Erythroblast (primary cell): ENCODE results near the gene METTL6.
A peak's percentile ranks its signal among the peaks of the same experiment; 100 is the strongest.
"Not testable (repeated sequence)": the region's sequence is repeated elsewhere in the genome, so short reads cannot be mapped to it uniquely, and the experiment has no call there.

Experiments
- DNase-seq, 2 experiments: peaks; one replicate each; lab custom pipeline; 2025; lab: John Stamatoyannopoulos, UW
- GATA1 ChIP-seq: IDR thresholded peaks from 2 replicates; pipeline ENCODE4 v1.6.1; 2011; ENCODE audit warnings: low read depth, mild to moderate bottlenecking, control low read depth, low read length, moderate library complexity
- POLR2A ChIP-seq: IDR thresholded peaks from 2 replicates; pipeline ENCODE4 v1.6.1; 2011; ENCODE audit warnings: mild to moderate bottlenecking, low read length

METTL6 gene

GRCh38 chr3:15427182-15427880 lies at the start of gene METTL6, which contains the start of gene EAF1:
Gene METTL6 (minus strand): TSS chr3:15427544. CDS start chr3:15426511, 1,033 bp downstream.
Gene EAF1 (plus strand): TSS chr3:15427598. CDS start chr3:15427780, 182 bp downstream.
- TF ChIP-seq GATA1: no peak
- peak; percentile 69 for TF ChIP-seq POLR2A
- DNase-seq: peak; percentile 87

- TF ChIP-seq POLR2A (no peak), GATA1 (no peak)
- DNase-seq: no peak
Measured at GRCh38 chr3:15476378-15476777, 49.0 kb upstream of the METTL6 start.

- TF ChIP-seq GATA1: no peak
- TF ChIP-seq POLR2A: no peak
- no peak for DNase-seq
Measured at GRCh38 chr3:15475161-15475560, 47.8 kb upstream of the METTL6 start.

- DNase-seq: no peak
- no peak for TF ChIP-seq POLR2A
- TF ChIP-seq GATA1: no peak
Measured at GRCh38 chr3:15471861-15472260, 44.5 kb upstream of the METTL6 start.

GRCh38 chr3:15470849-15471248 lies 43.5 kb upstream of the METTL6 start:
- TF ChIP-seq GATA1 (no peak), POLR2A (no peak)
- no peak for DNase-seq

GRCh38 chr3:15470261-15470660 lies 42.9 kb upstream of the METTL6 start:
- no peak for DNase-seq
- no peak for TF ChIP-seq GATA1

GRCh38 chr3:15467227-15468181 lies 40.2 kb upstream of the METTL6 start:
- no peak for TF ChIP-seq GATA1
- TF ChIP-seq POLR2A: no peak
- DNase-seq: no peak

- DNase-seq: no peak
- no peak for TF ChIP-seq GATA1
- no peak for TF ChIP-seq POLR2A
Measured at GRCh38 chr3:15465876-15466585, 38.7 kb upstream of the METTL6 start.

- no peak for DNase-seq
- TF ChIP-seq POLR2A (no peak), GATA1 (no peak)
Measured at GRCh38 chr3:15462451-15462850, 35.1 kb upstream of the METTL6 start.

- TF ChIP-seq POLR2A: no peak
- no peak for TF ChIP-seq GATA1
- no peak for DNase-seq
Measured at GRCh38 chr3:15460891-15461531, 33.7 kb upstream of the METTL6 start.

- DNase-seq: no peak
- TF ChIP-seq GATA1 (no peak), POLR2A (no peak)
Measured at GRCh38 chr3:15458212-15458780, 31.0 kb upstream of the METTL6 start.

- not testable (repeated sequence) for DNase-seq
Measured at GRCh38 chr3:15456915-15457314, 29.6 kb upstream of the METTL6 start.

- DNase-seq: no peak
- TF ChIP-seq GATA1: no peak
- TF ChIP-seq POLR2A: no peak
Measured at GRCh38 chr3:15456321-15456720, 29.0 kb upstream of the METTL6 start.

- no peak for TF ChIP-seq GATA1
- no peak for TF ChIP-seq POLR2A
- DNase-seq: no peak
Measured at GRCh38 chr3:15455756-15456155, 28.4 kb upstream of the METTL6 start.
